Activated CD8-positive, alpha-beta T cell treated with anti-CD3 and anti-CD28 coated beads for 36 hours (primary cell): ENCODE measurements around the gene ADI1. TPM values are rescaled to one million over a fixed set of nuclear protein-coding genes. Genes with fewer than 3 reads are reported as not detected.

Source experiments
- ATAC-seq: fragments of 200-7000 bp; cut with Tn5 transposase; one replicate; pipeline ENCODE4 v1.10.0; 2021; ENCODE audit warnings: mild to moderate bottlenecking, moderate library complexity
- CTCF ChIA-PET: fragments of 350-600 bp; sonication (Branson Sonifier 250); formaldehyde crosslinking; loops from one replicate; lab custom pipeline; 2021; ENCODE audit warnings: antibody characterized with exemption; lab: Charles Lee
- POLR2A ChIA-PET: fragments of 350-600 bp; sonication (Branson Sonifier 250); formaldehyde crosslinking; loops from one replicate; lab custom pipeline; 2021; ENCODE audit warnings: antibody characterized with exemption; lab: Charles Lee
- DNase-seq: peaks from one replicate; pipeline ENCODE4 v3.0.0-alpha.2; 2020
- H3K27ac Mint-ChIP-seq: one replicate; pipeline ENCODE4 v1.8.0; 2021; ENCODE audit warnings: mild to moderate bottlenecking, mixed read lengths
- H3K27me3 Mint-ChIP-seq: one replicate; pipeline ENCODE4 v1.8.0; 2021; ENCODE audit warnings: mixed read lengths
- H3K36me3 Mint-ChIP-seq: one replicate; pipeline ENCODE4 v1.8.0; 2021; ENCODE audit warnings: low read depth, mixed read lengths
- H3K4me1 Mint-ChIP-seq: one replicate; pipeline ENCODE4 v1.8.0; 2021; ENCODE audit warnings: low read depth, mixed read lengths
- H3K4me3 Mint-ChIP-seq: one replicate; pipeline ENCODE4 v1.8.0; 2021; ENCODE audit warnings: mild to moderate bottlenecking, moderate library complexity, mixed read lengths
- H3K9me3 Mint-ChIP-seq: one replicate; pipeline ENCODE4 v1.8.0; 2021; ENCODE audit warnings: mixed read lengths
- intact Hi-C: fragments of 100-400 bp; cut with micrococcal nuclease; formaldehyde crosslinking; loops from one replicate; pipeline ENCODE4 v1.10.0; 2022
- total RNA-seq, 2 experiments: library from RNA; stranded (reverse); gene quantifications; one replicate each; pipeline ENCODE4 v1.2.3, GENCODE V29; 2021
- TF ChIP-seq, protein P1 (sequence below): fragments of 200-600 bp; IDR thresholded peaks from one replicate; pipeline ENCODE4 v1.8.0; 2022; ENCODE audit warnings: antibody characterized with exemption, mild to moderate bottlenecking

Gene ADI1, protein sequence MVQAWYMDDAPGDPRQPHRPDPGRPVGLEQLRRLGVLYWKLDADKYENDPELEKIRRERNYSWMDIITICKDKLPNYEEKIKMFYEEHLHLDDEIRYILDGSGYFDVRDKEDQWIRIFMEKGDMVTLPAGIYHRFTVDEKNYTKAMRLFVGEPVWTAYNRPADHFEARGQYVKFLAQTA
- 10 to 100 TPM; 15.7 to 18.2 TPM for total RNA-seq

DNA sequence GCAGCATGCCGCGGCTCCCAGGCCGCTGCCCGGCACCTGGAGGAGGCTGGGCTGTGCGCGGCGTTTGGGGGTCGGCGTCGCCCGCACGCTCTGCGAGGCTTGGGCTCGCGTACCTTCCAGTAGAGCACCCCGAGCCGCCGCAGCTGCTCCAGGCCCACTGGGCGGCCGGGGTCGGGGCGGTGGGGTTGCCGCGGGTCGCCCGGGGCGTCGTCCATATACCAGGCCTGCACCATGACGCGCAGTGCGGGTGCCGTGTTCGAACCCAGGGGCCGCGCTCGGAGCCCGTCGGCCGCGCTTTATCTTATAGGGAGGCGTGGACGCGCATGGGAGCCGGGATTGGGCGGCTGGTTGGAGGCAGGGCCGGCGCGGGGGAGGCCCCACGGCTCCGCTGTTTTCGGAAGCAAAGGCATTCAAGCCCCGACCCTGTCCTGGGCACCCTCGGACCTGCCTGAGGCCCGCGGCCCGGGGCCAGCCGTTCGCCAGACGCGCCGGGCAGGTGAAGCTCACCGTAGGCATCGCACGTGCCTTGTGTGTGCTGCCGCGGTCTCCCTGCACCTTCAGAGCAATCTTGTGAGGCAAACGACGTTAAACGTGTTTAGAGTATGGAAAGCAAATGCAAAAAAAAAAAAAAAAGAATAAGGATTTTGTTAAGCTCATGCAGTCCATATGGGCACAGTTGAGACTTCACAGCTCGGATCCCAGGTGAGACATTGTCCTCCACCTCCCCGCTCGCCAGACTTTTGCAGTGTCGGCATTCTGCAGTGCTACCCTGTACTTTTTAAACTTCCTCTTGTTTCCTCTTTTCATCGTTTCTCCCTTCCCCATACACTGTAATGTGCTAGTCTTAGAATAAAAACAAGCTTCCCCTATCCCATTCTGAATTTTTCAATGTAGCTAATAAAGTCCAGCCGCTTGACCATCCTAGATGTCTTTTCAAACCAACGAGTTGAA is at the start of gene ADI1:
Gene ADI1 (minus strand): TSS at position 277 of the 951 bp plus-strand sequence. CDS start 44 bp downstream, at position 233.
- DNase-seq (peak; percentile 86), ATAC-seq (peak; percentile 72)
- CTCF ChIA-PET, result interaction anchor here (0.7 to 1.4 kb wide), 3 partner anchors 20 to 56 kb away, joined by 3 to 5 read pairs (median 3); partner anchors contain the start of gene RNASEH1
- H3K9me3 Mint-ChIP-seq, result peaks cover 7% of the 10 kb centered on the region
- H3K36me3 Mint-ChIP-seq, result peaks cover 15% of the 10 kb centered on the region
- intact Hi-C loops, result no loop called here
- peak within 1 kb of the TSS; percentile 87 for H3K27ac Mint-ChIP-seq
- H3K4me3 Mint-ChIP-seq, result peak within 1 kb of the TSS; percentile 89
- TF ChIP-seq, protein P1, sequence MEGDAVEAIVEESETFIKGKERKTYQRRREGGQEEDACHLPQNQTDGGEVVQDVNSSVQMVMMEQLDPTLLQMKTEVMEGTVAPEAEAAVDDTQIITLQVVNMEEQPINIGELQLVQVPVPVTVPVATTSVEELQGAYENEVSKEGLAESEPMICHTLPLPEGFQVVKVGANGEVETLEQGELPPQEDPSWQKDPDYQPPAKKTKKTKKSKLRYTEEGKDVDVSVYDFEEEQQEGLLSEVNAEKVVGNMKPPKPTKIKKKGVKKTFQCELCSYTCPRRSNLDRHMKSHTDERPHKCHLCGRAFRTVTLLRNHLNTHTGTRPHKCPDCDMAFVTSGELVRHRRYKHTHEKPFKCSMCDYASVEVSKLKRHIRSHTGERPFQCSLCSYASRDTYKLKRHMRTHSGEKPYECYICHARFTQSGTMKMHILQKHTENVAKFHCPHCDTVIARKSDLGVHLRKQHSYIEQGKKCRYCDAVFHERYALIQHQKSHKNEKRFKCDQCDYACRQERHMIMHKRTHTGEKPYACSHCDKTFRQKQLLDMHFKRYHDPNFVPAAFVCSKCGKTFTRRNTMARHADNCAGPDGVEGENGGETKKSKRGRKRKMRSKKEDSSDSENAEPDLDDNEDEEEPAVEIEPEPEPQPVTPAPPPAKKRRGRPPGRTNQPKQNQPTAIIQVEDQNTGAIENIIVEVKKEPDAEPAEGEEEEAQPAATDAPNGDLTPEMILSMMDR, result no peak
- POLR2A ChIA-PET, result interaction anchor here (0.9 to 1.1 kb wide), 7 partner anchors 10 to 84 kb away, joined by 3 to 9 read pairs (median 3); partner anchors contain the start of gene RNASEH1
- no peaks in the 10 kb centered on the region for H3K27me3 Mint-ChIP-seq
- peaks cover 26% of the 10 kb centered on the region for H3K4me1 Mint-ChIP-seq

DNA sequence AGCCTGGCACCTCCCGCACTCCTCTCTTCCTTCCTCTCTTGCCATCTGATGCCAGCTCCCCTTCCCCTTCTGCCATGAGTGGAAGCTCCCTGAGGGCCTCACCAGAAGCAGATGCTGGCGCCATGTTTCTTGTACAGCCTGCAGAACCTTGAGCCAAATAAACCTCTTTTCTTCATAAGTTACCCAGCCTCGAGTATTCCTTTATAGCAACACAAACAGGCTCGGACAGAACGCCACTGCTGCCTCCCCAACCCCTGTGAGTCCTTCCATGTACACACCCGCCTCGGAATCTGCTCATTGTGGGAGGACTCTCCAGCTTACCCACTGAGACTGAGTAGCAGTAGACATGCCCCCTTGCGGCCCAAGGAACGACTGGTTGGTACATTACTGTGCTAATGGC is 47.5 kb upstream of the ADI1 start:
- Mint-ChIP-seq H3K4me1 (peaks cover 7% of the 10 kb centered on the region), H3K9me3 (no peaks in the 10 kb centered on the region), H3K27me3 (no peaks in the 10 kb centered on the region), H3K36me3 (peaks cover 3% of the 10 kb centered on the region), H3K4me3 (no peak overlapping the region), H3K27ac (no peak overlapping the region)
- TF ChIP-seq, protein P1, result no peak
- no peak for DNase-seq
- POLR2A ChIA-PET, result no interaction called here
- intact Hi-C loops, result no loop called here
- CTCF ChIA-PET, result no interaction called here
- ATAC-seq, result no peak

GRCh38 chr2:3565117-3565516 is 45.8 kb upstream of the ADI1 start:
- Mint-ChIP-seq H3K4me3 (no peak overlapping the region), H3K4me1 (peaks cover 13% of the 10 kb centered on the region), H3K36me3 (peaks cover 13% of the 10 kb centered on the region), H3K27ac (no peak overlapping the region), H3K27me3 (no peaks in the 10 kb centered on the region), H3K9me3 (no peaks in the 10 kb centered on the region)
- no peak for ATAC-seq
- intact Hi-C loops, result no loop called here
- ChIA-PET POLR2A (interaction anchor here (1.7 kb wide), 1 partner anchor 9 kb away, joined by 6 read pairs; no protein-coding TSS in a partner anchor), CTCF (interaction anchor here (1.5 kb wide), 1 partner anchor 163 kb away, joined by 4 read pairs; no protein-coding TSS in a partner anchor)
- DNase-seq, result no peak
- TF ChIP-seq, protein P1, result no peak

- Mint-ChIP-seq H3K9me3 (no peaks in the 10 kb centered on the region), H3K27ac (no peak overlapping the region), H3K4me1 (peaks cover 20% of the 10 kb centered on the region), H3K27me3 (no peaks in the 10 kb centered on the region), H3K4me3 (no peak overlapping the region), H3K36me3 (peaks cover 21% of the 10 kb centered on the region)
- DNase-seq (no peak), ATAC-seq (no peak)
- TF ChIP-seq, protein P1, result no peak
- ChIA-PET POLR2A (interaction anchor here (0.6 to 0.9 kb wide), 2 partner anchors 11 to 186 kb away, joined by 3 read pairs; partner anchors contain the start of gene EIPR1), CTCF (no interaction called here)
- intact Hi-C loops, result no loop called here
These were observed 44.2 kb upstream of the ADI1 start for GRCh38 chr2:3563521-3563976.
